B cell (primary cell): ENCODE results near the gene ZSCAN21. TPM values are rescaled to one million over a fixed set of nuclear protein-coding genes. Genes with fewer than 3 reads are reported as not detected.

Experiments
- ATAC-seq: fragments of 200-7000 bp; cut with Tn5 transposase; one replicate; pipeline ENCODE4 v1.10.0; 2021; ENCODE audit warnings: low read depth, mild to moderate bottlenecking, moderate number of reproducible peaks, moderate library complexity
- CTCF ChIA-PET: fragments of 350-600 bp; sonication (Branson Sonifier 250); formaldehyde crosslinking; loops from one replicate; lab custom pipeline; 2021; ENCODE audit warnings: antibody characterized with exemption, inconsistent platforms; lab: Charles Lee
- POLR2A ChIA-PET: fragments of 350-600 bp; sonication (Branson Sonifier 250); formaldehyde crosslinking; loops from one replicate; lab custom pipeline; 2021; ENCODE audit warnings: antibody characterized with exemption; lab: Charles Lee
- DNase-seq: peaks from one replicate; pipeline ENCODE4 v3.0.0; 2013
- H2AFZ ChIP-seq: 2 replicates; pipeline ENCODE4 v1.6.1; 2012; ENCODE audit warnings: mild to moderate bottlenecking, low read depth, low read length; ENCODE audit not compliant: insufficient read depth, poor library complexity, severe bottlenecking
- H3K27ac ChIP-seq, 2 donors: 1 replicate in 1 of 2; 2 replicates in 1 of 2; pipeline ENCODE4 v1.5.1; 2012 to 2013; ENCODE audit warnings: low read length in 2 of 2, mild to moderate bottlenecking in 2 of 2, moderate library complexity in 1 of 2
- H3K27me3 ChIP-seq, 4 experiments: fragments of 200-600 bp in 1 of 4; sonication (generic) in 1 of 4; replicated peaks in 1 of 4; 1 replicate in 2 of 4; 2 replicates in 2 of 4; pipeline versions ENCODE4 v1.6.1 to v1.7.0; 2013 to 2016; ENCODE audit warnings: low read length in 3 of 4, mild to moderate bottlenecking in 2 of 4, mixed read lengths in 1 of 4, moderate library complexity in 1 of 4; ENCODE audit not compliant: insufficient read depth in 4 of 4, control insufficient read depth in 3 of 4; ENCODE audit errors: control extremely low read depth in 1 of 4
- H3K36me3 ChIP-seq, 2 experiments: replicated peaks in 1 of 2; 1 replicate in 1 of 2; 2 replicates in 1 of 2; pipeline versions ENCODE4 v1.6.1 to v1.7.1; 2013; ENCODE audit warnings: low read length in 1 of 2; ENCODE audit not compliant: insufficient read depth in 2 of 2, control insufficient read depth in 1 of 2; ENCODE audit errors: control extremely low read depth in 1 of 2, extremely low read depth in 1 of 2
- H3K4me1 ChIP-seq, 2 donors: fragments of 200-600 bp in 1 of 2; sonication (generic) in 1 of 2; 1 replicate in 1 of 2; 2 replicates in 1 of 2; pipeline versions ENCODE4 v1.5.1 to v1.6.1; 2013 to 2017; ENCODE audit warnings: low read length in 2 of 2; ENCODE audit not compliant: control insufficient read depth in 2 of 2, insufficient read depth in 2 of 2
- H3K4me2 ChIP-seq: replicated peaks from 2 replicates; pipeline ENCODE3; 2012; ENCODE audit warnings: mild to moderate bottlenecking, low read depth, low read length; ENCODE audit not compliant: poor library complexity, severe bottlenecking
- H3K4me3 ChIP-seq, 5 experiments: fragments of 200-600 bp in 1 of 5; sonication (generic) in 1 of 5; 1 replicate in 3 of 5; 2 replicates in 2 of 5; pipeline versions ENCODE4 v1.5.1 to v1.7.0; 2011 to 2016; ENCODE audit warnings: low read length in 4 of 5, mild to moderate bottlenecking in 4 of 5, low read depth in 2 of 5, control low read depth in 1 of 5, moderate library complexity in 1 of 5; ENCODE audit not compliant: insufficient read depth in 1 of 5; ENCODE audit errors: control extremely low read depth in 1 of 5, extremely low read depth in 1 of 5
- H3K79me2 ChIP-seq: fragments of 200-600 bp; sonication (generic); one replicate; pipeline ENCODE4 v1.6.0; 2016; ENCODE audit warnings: low read length; ENCODE audit not compliant: control insufficient read depth, insufficient read depth
- H3K9ac ChIP-seq: fragments of 200-600 bp; sonication (generic); 2 replicates; pipeline ENCODE4 v1.6.1; 2017; ENCODE audit warnings: mild to moderate bottlenecking, low read length, moderate library complexity
- H3K9me3 ChIP-seq, 3 donors: one replicate each; pipeline versions ENCODE4 v1.6.1 to v1.7.1; 2013; ENCODE audit warnings: low read length in 2 of 3; ENCODE audit not compliant: control insufficient read depth in 2 of 3, insufficient read depth in 1 of 3; ENCODE audit errors: control extremely low read depth in 1 of 3
- H4K20me1 ChIP-seq: 2 replicates; pipeline ENCODE4 v1.6.0; 2012; ENCODE audit warnings: mild to moderate bottlenecking, low read length; ENCODE audit not compliant: insufficient read depth, control insufficient read depth, poor library complexity, severe bottlenecking
- H3K27ac Mint-ChIP-seq: one replicate; pipeline ENCODE4 v1.8.0; 2021; ENCODE audit warnings: mixed read lengths
- H3K27me3 Mint-ChIP-seq: one replicate; pipeline ENCODE4 v1.8.0; 2021; ENCODE audit warnings: mixed read lengths
- H3K4me1 Mint-ChIP-seq: one replicate; pipeline ENCODE4 v1.8.0; 2021; ENCODE audit warnings: mixed read lengths
- H3K4me3 Mint-ChIP-seq: one replicate; pipeline ENCODE4 v1.8.0; 2021; ENCODE audit warnings: mixed read lengths
- H3K9me3 Mint-ChIP-seq: one replicate; pipeline ENCODE4 v1.8.0; 2022; ENCODE audit warnings: mixed read lengths; ENCODE audit not compliant: insufficient read depth
- EZH2 ChIP-seq: IDR thresholded peaks from 2 replicates; pipeline ENCODE4 v1.6.1; 2012; ENCODE audit warnings: borderline replicate concordance, low read depth, mild to moderate bottlenecking, moderate library complexity, low read length; ENCODE audit not compliant: insufficient read depth, poor library complexity, severe bottlenecking
- WGBS: methylation state at CpG from one replicate; pipeline ENCODE4 v1.1.5; 2013; ENCODE audit warnings: missing lambda C conversion rate; ENCODE audit not compliant: insufficient coverage; 5-methylcytosine and 5-hydroxymethylcytosine counted together
- intact Hi-C: fragments of 100-400 bp; cut with micrococcal nuclease; formaldehyde crosslinking; loops from one replicate; pipeline ENCODE4 v1.10.0; 2022
- polyA plus RNA-seq: library from polyadenylated mRNA; depleted of rRNA; stranded (reverse); fragments of >200 nt; gene quantifications from 2 replicates; pipeline ENCODE4 v1.2.3, GENCODE V29; 2012
- total RNA-seq, 2 donors: library from RNA; stranded (reverse); fragments of 120-200 nt in 1 of 2; gene quantifications; 1 replicate in 1 of 2; 2 replicates in 1 of 2; pipeline versions ENCODE4 v1.2.3 to v1.2.4, GENCODE V29; 2013 to 2022
- TF ChIP-seq, protein P1 (sequence below): fragments of 200-600 bp; IDR thresholded peaks from one replicate; pipeline ENCODE4 v1.8.0; 2022; ENCODE audit warnings: antibody characterized with exemption, mild to moderate bottlenecking

Gene ZSCAN21
- total and polyA plus RNA-seq, 2 donors (not counting 1 experiment from before 2014, with no cell fraction given): 6.7 to 13.2 TPM

DNA sequence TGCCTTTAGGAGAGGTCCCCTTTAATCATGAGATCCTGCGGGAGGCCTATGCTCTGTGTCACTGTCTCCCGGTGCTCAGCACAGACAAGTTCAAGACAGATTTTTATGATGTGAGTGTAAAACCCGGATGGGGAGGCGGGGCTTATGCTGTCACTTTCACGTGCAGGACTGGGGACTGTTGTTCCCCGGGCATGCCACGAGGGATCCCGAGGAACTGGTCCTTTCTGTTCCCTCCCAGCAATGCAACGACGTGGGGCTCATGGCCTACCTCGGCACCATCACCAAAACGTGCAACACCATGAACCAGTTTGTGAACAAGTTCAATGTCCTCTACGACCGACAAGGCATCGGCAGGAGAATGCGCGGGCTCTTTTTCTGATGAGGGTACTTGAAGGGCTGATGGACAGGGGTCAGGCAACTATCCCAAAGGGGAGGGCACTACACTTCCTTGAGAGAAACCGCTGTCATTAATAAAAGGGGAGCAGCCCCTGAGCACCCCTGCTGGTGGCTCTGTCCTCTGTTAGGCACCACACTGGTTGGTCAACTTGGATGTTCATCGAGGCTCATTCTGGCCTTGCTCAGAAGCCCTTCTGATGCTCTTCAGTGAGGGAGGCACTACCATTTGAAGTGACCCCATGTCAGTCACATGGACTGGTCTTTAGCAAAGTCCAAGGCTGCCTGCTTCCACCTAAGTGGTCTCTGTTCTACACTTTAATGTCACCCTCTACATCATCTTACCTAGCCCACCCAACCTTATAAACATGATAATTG is 42.0 kb downstream of the ZSCAN21 start:
- CTCF ChIA-PET: interaction anchor here (0.8 to 0.9 kb wide), 3 partner anchors 39 to 178 kb away, joined by 3 to 4 read pairs (median 3); no protein-coding TSS in a partner anchor
- 91% methylated on average over 18 of the region's 19 CpGs for WGBS
- Mint-ChIP-seq H3K27me3 (no peaks in the 10 kb centered on the region), H3K9me3 (no peaks in the 10 kb centered on the region), H3K27ac (peak overlapping the region; percentile 64), H3K4me1 (peaks cover 19% of the 10 kb centered on the region), H3K4me3 (no peak overlapping the region)
- H2AFZ ChIP-seq: no peak overlapping the region
- H3K9ac ChIP-seq: no peak overlapping the region
- H4K20me1 ChIP-seq: peaks cover 35% of the 10 kb centered on the region
- peaks cover 14 to 18% of the 10 kb centered on the region in 2 donors for H3K4me1 ChIP-seq
- DNase-seq (no peak), ATAC-seq (no peak)
- peaks cover 14% of the 10 kb centered on the region for H3K79me2 ChIP-seq
- TF ChIP-seq EZH2: no peak
- TF ChIP-seq, protein P1, sequence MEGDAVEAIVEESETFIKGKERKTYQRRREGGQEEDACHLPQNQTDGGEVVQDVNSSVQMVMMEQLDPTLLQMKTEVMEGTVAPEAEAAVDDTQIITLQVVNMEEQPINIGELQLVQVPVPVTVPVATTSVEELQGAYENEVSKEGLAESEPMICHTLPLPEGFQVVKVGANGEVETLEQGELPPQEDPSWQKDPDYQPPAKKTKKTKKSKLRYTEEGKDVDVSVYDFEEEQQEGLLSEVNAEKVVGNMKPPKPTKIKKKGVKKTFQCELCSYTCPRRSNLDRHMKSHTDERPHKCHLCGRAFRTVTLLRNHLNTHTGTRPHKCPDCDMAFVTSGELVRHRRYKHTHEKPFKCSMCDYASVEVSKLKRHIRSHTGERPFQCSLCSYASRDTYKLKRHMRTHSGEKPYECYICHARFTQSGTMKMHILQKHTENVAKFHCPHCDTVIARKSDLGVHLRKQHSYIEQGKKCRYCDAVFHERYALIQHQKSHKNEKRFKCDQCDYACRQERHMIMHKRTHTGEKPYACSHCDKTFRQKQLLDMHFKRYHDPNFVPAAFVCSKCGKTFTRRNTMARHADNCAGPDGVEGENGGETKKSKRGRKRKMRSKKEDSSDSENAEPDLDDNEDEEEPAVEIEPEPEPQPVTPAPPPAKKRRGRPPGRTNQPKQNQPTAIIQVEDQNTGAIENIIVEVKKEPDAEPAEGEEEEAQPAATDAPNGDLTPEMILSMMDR: no peak
- POLR2A ChIA-PET: interaction anchor here (0.9 kb wide), 1 partner anchor 26 kb away, joined by 6 read pairs; no protein-coding TSS in a partner anchor
- H3K36me3 ChIP-seq: peaks cover 0 to 61% of the 10 kb centered on the region in 2 experiments
- no peak overlapping the region for H3K27ac ChIP-seq
- no peaks in the 10 kb centered on the region for H3K9me3 ChIP-seq
- no peaks in the 10 kb centered on the region for H3K27me3 ChIP-seq
- no peak overlapping the region for H3K4me3 ChIP-seq
- no peak overlapping the region for H3K4me2 ChIP-seq
- intact Hi-C loops: no loop called here

DNA sequence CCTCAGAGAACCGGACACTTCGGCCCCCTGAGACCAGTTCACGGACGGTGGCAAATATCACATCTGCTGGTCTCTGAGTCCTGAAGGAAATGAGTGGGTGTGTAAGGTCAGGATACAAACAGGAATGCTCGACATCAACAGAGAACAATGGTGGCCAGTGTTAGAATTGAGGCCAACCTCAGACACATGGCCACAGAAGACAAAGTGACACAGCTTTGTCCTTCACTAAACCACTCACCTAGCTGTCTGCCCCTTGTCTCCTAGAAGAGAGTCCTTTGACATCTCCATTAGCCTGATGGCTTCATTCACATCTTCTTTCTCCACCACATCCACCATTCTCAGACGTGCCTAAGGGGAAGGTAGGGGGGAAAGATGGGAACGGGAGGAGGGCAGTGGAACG is 43.5 kb downstream of the ZSCAN21 start:
- 93% methylated on average over 5 of the region's 8 CpGs for WGBS
- H3K4me1 Mint-ChIP-seq: peaks cover 21% of the 10 kb centered on the region
- Histone ChIP-seq H3K79me2 (peaks cover 19% of the 10 kb centered on the region), H3K27me3 (no peaks in the 10 kb centered on the region), H3K9ac (no peak overlapping the region), H3K27ac (no peak overlapping the region), H3K9me3 (no peaks in the 10 kb centered on the region), H3K36me3 (peaks cover under 1 to 74% of the 10 kb centered on the region in 2 experiments), H3K4me1 (peaks cover 11 to 15% of the 10 kb centered on the region in 2 donors), H3K4me2 (no peak overlapping the region), H2AFZ (no peak overlapping the region), H3K4me3 (no peak overlapping the region), H4K20me1 (peaks cover 38% of the 10 kb centered on the region)
- ChIA-PET CTCF (no interaction called here), POLR2A (interaction anchor here (0.6 kb wide), 1 partner anchor 9 kb away, joined by 4 read pairs; no protein-coding TSS in a partner anchor)
- TF ChIP-seq EZH2: no peak
- TF ChIP-seq, protein P1: no peak
- DNase-seq: no peak
- H3K27me3 Mint-ChIP-seq: no peaks in the 10 kb centered on the region
- no peak overlapping the region for H3K27ac Mint-ChIP-seq
- H3K4me3 Mint-ChIP-seq: no peak overlapping the region
- no peak for ATAC-seq
- intact Hi-C loops: no loop called here
- H3K9me3 Mint-ChIP-seq: no peaks in the 10 kb centered on the region
